Measurements from ENCODE around the gene ENGASE.

ENGASE gene

GRCh38 chr17:79111097-79111496 lies 36.5 kb downstream of the ENGASE start:
- in situ Hi-C loops (cut with MboI; ENCODE audit: low sequenced_read_pairs): no loop called here

- in situ Hi-C loops (cut with MboI; ENCODE audit: low sequenced_read_pairs): no loop called here
These were observed 37.8 kb downstream of the ENGASE start for GRCh38 chr17:79112471-79112870.

- in situ Hi-C loops (cut with MboI; ENCODE audit: low sequenced_read_pairs): no loop called here
These were observed 39.3 kb downstream of the ENGASE start for GRCh38 chr17:79113699-79114457.

- in situ Hi-C loops (cut with MboI; ENCODE audit: low sequenced_read_pairs): no loop called here
These were observed 40.1 kb downstream of the ENGASE start for GRCh38 chr17:79114458-79115301.

DNA sequence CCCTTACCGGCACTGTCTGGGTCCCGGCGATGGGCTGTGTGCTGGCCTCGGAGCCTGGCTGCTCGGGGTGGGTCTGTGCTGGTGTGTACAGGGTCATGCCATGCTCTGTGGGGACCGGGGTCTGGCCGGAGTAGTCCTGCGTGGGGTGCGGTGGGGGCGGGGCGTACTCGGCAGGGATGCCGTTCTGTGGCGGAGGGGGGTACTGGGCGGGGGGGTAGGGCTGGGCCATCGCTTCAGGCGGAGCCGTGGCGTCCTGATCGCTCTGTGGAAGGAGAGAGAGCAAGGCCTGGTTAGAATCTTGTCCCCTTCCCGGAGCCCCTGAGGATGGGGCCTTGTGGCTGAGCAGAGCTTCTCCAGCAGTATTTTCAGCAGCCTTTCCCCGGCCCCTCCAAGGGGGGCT lies 40.9 kb downstream of the ENGASE start:
- in situ Hi-C loops (cut with MboI; ENCODE audit: low sequenced_read_pairs): no loop called here

GRCh38 chr17:79116575-79117368 lies 42.1 kb downstream of the ENGASE start:
- in situ Hi-C loops (cut with MboI; ENCODE audit: low sequenced_read_pairs): no loop called here

GRCh38 chr17:79117905-79118487 lies 43.4 kb downstream of the ENGASE start:
- in situ Hi-C loops (cut with MboI; ENCODE audit: low sequenced_read_pairs): no loop called here

DNA sequence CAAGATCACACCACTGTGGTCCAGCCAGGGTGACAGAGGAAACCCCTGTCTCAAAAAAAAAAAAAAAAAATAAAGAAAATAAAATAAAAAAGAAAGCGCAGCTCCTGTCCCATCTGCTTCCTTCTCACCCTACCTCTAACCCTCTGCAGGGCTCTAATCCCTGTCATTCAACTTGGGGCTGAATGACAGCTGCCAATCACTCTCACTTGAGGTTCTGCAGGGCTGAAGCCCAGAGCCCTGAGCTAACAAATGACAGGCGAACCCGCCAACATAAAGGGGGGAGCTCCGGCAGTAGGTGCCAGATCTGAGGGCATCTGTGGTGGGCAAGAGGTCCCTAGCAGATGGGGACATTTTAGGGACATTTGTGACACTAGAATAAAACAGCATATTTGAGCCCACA lies 44.3 kb downstream of the ENGASE start:
- in situ Hi-C loops (cut with MboI; ENCODE audit: low sequenced_read_pairs): no loop called here

DNA sequence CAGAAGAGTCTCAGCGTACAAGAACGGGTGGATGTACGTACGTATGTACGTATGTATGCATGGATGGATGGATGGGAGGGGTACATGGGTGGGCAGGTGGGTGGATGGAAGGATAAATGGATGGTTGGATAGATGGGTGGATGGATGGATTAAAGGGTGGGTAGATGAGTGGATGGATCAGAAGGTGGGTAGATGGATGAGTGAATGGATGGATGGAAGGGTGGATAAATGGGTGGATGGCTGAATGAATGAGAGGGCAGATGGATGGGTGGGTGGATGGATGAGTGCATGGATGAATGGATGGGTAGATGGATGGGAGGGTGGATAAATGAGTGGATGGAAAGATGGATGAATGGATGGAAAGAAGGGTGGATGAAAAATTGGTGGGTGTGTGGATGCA lies 45.6 kb downstream of the ENGASE start:
- in situ Hi-C loops (cut with MboI; ENCODE audit: low sequenced_read_pairs): no loop called here

DNA sequence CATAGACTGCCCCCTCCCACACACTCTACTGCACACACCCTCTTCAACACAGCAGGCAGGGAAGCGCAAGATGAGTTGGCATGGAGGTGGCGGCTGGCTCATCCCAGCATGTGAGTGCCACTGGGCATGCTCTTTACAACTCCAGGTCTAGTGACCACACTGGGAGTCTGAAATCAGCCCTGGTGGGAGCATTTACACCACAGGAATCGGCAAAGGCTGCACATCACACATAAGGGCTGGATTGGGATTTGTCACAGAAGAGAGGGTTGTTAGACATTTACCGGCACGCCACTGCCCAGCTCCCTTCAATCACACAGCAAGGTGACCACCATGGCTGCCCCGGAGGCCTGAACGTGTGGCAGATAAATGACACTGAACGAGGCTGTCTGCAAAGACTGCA lies 49.4 kb downstream of the ENGASE start:
- in situ Hi-C loops (cut with MboI; ENCODE audit: low sequenced_read_pairs): no loop called here

- in situ Hi-C loops (cut with MboI; ENCODE audit: low sequenced_read_pairs): no loop called here
These were observed 50.0 kb downstream of the ENGASE start for GRCh38 chr17:79124513-79125209.

- in situ Hi-C loops (cut with MboI; ENCODE audit: low sequenced_read_pairs): no loop called here
These were observed 50.9 kb downstream of the ENGASE start for GRCh38 chr17:79125503-79125902.

DNA sequence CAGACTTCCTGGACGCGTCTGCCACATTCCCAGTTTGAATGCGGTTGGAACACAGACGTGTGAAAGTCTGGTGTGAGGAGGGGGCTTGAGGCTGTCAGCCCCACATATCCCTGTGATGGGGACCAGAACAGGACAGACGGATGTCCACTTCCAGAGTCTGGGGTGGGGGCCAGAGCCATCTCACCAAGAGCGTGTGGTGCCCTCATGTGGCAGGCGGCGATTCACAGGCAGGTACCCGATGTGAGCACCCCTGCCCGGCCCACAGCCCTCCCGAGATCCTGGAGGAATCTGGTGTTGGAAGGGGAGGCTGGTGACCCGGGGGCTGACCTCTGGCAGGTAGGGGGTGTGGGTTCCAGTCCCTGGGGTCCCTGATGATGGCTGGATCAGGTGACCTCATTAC lies 51.5 kb downstream of the ENGASE start:
- in situ Hi-C loops (cut with MboI; ENCODE audit: low sequenced_read_pairs): no loop called here

DNA sequence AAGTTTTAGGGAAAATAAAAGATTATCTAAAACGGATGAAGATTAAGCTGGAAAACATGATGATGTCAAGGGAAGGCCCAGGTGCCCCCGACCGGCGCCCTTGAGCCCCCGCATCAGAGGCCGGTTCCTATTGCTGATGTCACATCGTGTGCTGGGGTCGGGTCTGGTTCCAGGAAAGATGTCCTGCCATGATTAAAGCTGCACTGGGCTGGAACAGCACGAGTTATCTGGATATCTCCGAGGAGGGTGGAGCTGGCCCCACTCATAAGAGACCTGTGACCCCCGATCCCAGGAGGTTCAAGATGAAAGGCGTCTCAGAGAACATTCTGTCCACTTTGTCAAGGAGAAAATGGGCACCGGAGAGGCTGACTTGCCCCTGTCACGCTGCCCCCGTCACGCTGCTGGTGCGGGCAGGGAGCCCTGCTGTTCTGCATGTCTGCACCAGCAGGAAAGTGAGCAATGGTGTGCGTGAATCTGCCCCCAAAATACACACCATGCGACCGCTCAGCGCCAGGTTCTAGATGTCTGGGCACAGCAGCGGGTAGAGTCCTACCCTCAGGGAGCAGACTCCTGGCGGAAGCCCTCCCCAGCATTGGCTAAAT lies 53.0 kb downstream of the ENGASE start:
- in situ Hi-C loops (cut with MboI; ENCODE audit: low sequenced_read_pairs): no loop called here

DNA sequence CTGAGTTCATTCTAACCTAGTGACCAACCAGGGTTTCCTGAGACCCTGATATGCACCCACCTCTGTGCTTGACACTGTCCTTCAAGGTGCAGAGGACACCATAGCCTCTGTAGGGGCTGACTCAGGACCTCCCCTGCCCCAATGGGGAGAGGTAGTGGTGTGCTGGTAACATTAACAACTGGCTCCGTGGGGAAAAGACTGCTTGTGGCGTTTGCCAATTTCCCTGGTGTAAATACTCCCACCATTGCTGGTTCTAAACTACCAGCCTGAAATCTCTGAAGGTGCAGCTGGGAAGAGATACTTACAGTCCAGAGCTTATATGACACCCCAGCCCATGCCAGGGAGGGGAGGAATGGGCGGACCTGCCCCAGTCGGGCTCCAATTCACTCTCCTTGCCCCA lies 54.9 kb downstream of the ENGASE start:
- in situ Hi-C loops (cut with MboI; ENCODE audit: low sequenced_read_pairs): no loop called here

GRCh38 chr17:79130536-79131273 lies 56.1 kb downstream of the ENGASE start:
- in situ Hi-C loops (cut with MboI; ENCODE audit: low sequenced_read_pairs): no loop called here

GRCh38 chr17:79131274-79131635 lies 56.6 kb downstream of the ENGASE start:
- in situ Hi-C loops (cut with MboI; ENCODE audit: low sequenced_read_pairs): no loop called here

- in situ Hi-C loops (cut with MboI; ENCODE audit: low sequenced_read_pairs): no loop called here
These were observed 57.1 kb downstream of the ENGASE start for GRCh38 chr17:79131701-79132100.

DNA sequence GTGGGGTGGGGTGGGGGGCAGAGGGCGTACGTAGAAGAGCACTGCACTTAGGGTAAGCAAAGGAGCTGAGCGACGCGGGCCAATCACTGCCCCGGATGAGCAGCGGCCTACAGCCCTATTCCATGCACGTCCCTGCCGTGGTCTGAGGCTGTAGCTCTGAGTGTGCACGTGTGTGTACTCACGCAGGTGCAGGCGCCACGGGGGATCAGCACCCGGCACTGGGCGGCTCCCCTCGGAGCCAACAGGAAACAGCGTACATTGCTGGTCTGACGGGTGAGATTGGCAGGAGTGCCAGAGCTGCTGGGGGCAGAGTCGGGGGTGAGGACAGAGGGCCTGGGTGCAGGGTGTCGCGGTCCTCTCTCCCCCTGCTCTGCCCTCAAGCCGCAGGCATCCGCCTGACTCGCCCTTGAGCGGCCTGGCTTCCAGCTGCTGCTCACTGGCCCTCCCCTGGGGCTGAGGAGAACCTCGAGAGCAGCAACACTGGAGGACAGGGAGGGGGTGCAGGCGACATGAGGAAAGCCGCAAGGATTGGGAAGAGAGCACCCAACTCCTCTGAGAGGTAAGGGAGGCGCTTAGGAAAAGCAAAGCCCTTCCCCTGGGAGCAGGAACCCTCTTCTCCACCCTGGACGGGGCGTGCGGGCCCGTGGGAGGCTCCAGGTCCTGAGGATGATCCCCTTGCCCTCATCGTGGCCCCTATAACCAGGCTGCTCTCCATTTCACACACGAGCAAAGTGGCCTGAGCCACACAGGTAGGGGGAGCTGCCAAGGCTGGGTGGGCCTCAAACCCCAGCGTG lies 57.8 kb downstream of the ENGASE start:
- in situ Hi-C loops (cut with MboI; ENCODE audit: low sequenced_read_pairs): no loop called here
